HG03442 (cell line): Measurements from ENCODE around the gene TMEM169.
A peak's percentile ranks its signal among the peaks of the same experiment; 100 is the strongest.

Experiments
- ATAC-seq: cut with Tn5 transposase; IDR thresholded peaks from one replicate; pipeline ENCODE4 v1.9.1; 2021; ENCODE audit warnings: mild to moderate bottlenecking, moderate library complexity; ENCODE audit not compliant: unreplicated experiment

The TMEM169 gene, protein sequence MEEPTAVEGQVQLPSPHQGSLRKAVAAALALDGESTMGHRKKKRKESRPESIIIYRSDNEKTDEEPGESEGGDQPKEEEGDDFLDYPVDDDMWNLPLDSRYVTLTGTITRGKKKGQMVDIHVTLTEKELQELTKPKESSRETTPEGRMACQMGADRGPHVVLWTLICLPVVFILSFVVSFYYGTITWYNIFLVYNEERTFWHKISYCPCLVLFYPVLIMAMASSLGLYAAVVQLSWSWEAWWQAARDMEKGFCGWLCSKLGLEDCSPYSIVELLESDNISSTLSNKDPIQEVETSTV

DNA sequence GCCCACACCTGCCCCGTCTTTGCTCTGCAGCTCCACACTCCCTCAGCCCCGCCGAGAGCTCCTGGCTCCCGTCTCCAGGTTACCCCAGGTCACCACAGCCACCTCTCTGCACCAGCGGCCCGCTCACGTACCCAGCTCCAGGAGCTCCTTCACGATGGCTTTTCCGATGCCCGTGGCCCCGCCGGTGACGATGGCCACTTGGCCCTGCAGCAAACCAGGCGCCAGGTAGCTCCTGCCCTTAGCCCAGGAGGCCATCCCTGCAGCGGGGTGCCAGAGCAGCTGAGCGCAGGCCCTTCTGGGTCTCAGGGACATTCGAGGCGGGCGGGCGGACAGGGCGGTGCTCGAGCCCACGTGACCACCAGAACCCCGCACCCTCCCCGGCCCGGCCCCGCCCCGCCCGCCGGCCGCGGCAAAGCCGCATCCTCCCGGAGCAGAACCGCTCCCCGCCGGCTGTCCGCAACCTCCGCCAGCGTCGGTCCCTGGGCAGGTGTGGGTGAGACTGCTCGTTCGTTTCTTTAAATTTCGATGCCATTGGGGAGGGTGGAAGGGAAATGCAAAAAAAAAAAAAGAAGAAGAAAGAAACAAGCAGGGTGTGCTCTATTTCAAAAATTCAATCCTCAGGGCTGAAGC is at the start of gene TMEM169, which contains the start of gene PECR:
TMEM169 (plus strand) TSS at position 433 of the 630 bp plus-strand sequence. CDS start 14,045 bp downstream, outside the sequence.
PECR (minus strand) TSS at position 323 of the 630 bp plus-strand sequence; CDS start at position 255, 68 bp downstream.
- peak; percentile 87 for ATAC-seq

DNA sequence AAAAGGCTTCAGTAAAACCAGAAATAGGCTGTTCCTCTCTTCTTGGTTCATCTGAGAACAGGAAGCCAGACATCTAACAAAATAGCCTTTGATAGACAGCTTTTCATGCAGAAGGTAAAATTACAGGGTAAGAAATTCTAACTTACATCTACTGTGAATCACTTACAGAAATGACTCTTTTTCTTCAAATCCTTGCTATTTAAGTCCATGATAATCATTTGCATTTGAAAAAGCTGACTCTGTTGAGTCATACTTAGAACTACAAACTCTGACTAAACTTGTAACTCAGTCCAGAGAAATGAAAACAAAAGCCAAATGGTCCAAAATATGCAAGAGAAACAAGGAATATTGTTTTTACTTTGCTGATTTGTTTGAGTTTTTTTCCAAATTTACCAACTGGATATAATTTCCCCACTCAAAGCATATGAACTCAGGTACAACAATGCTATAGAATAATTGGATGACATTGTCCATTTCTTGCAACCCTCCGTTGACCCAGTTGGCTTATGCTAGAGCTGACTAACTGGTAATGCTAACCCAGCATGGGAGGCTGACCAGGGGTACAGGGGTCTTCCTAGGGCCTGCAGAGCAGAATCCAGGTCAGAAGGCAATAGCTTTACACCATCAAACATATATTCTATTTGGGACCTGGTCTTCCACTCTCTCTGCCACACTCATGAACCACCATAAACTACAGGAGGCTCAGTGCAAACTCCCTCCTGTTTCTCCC is 49.6 kb upstream of the TMEM169 start:
- ATAC-seq, result peak; percentile 77

DNA sequence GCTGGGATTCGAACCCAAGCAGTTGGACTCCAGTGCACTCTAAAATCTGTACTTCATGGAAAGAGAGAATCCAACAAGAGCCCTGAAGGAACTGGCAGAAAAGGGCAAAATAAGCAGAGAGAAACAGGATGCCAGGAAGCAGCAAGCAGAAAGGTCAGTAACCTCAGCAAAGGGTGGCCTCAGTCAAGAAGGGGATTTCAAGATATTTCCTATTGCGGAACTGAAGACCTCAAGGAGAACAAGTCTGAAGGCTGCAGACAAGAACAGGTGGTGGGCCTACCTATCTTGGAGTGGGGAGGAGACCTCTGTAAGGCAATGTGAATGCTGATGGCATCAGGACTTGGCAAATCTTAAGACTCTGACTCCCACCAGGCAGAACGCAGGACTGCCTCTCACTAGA is 48.3 kb upstream of the TMEM169 start:
- peak; percentile 45 for ATAC-seq

DNA sequence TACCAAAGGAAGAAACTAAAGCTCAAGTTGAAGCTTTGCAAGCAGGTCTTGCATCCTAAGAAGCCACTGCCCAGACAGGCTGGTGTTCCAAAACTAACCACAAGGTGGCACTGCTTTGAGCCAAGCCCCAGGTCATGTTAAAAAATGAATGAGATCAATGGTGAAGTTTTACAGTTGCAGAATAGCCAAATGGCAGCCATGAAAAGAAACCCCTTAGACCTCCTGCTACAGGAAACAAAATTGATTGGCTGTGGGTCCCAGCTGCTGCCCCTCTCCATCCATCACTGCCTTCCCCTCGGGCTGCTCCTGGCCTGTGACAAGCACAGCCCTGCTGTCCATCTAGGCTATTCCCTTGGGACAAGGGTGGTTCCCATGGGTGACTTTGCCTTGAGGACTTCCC is 47.7 kb upstream of the TMEM169 start:
- peak; percentile 22 for ATAC-seq

DNA sequence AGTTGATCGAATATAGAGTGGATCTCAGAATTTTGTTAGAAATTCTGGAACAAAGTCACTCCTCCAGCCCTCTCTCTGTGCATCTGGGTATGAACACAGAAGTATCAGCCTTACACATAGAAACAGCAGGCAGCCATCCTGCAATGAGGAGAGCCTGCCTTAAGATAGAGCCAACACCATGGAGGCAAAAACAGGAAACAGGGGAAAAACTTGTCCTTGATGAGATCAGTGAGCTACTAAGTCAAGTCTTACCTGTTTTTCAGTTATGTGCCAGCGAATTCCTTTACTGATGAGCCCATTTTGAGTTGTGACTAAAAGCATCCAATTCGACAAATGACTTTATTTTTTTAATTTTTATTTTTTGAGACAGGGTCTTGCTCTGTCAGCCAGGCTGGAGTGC is 41.8 kb upstream of the TMEM169 start:
- ATAC-seq, result no peak

DNA sequence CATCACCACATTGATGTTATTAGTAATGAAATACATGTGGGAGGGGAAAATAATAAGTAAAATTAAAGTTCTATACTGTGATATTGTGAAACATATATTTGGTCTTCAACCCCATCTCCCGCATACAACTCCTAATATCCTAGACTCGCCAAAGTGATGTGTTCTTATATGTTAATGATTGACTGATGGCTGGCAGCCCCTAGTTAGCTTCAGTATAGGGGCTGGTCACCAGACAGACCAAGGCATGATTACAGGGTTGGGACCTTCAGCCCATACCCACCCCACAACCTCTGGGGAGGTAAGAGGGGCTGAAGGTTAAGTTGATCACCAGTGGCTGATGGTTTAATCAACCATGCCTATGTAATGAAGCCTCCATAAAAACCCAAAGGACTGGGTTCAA is 40.3 kb upstream of the TMEM169 start:
- ATAC-seq, result no peak

DNA sequence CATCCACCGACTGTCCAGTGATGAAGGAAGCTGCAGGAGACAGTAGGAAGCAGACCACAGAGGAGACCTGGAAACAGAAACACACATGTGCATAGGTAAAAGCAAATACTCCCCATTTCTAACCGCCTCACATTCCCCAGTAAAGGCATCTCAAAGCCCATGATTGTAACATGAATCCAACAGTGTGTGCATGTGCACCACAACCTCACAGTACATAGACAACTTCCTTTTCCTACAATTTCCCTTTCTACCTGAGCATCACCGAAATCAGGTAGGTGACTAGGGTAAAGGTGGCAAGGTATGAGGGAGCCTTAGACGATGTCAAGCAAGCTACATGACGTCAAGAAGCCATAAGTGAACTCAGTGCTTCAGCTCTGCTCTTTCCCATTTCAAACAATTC is 37.8 kb upstream of the TMEM169 start:
- ATAC-seq, result no peak

DNA sequence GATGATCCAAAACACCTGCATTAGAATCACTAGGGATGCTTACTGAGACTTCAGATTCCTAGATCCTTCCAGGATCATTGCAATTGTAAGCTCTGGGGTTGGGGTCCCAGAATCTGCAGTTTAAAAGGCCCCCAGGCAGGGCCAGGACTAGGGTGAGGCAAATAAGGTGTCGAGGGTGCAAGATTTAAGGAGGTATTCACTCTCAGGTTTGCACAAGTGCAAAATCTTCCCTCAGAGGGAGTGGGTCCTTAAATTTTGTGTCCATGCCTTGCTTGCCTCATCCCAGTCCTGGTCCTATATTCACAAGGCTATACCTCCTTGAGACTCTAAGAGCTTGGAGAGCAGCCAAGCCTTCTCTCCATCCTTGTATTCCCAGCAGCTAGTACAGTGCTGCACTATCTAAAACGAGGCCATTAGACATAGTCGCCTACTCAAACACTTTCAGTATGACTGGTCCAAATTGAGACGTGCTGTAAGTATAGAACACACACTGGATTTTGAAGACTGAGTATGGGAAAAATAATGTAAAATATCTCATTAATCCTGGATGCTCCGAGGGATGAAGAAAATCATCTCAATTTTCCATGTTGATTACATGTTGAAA is 36.7 kb upstream of the TMEM169 start:
- peak; percentile 99 for ATAC-seq

DNA sequence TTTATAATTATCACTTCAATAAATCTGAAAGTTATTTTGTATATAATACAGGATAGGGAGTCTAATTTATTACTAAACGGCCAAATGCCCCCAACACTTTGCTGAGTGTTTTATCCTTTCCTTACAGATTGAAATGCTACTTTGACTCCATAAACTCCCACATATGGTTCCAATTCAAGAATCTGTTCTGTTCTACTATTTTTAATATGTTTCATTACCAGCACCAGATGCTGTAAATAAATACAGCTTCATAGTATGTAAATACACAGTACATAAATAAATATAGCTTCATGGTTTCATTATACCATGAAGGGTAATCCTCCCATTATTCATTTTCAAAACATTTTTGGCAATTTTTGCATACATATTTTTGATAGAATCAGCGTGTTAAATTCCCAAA is 34.3 kb upstream of the TMEM169 start:
- no peak for ATAC-seq

DNA sequence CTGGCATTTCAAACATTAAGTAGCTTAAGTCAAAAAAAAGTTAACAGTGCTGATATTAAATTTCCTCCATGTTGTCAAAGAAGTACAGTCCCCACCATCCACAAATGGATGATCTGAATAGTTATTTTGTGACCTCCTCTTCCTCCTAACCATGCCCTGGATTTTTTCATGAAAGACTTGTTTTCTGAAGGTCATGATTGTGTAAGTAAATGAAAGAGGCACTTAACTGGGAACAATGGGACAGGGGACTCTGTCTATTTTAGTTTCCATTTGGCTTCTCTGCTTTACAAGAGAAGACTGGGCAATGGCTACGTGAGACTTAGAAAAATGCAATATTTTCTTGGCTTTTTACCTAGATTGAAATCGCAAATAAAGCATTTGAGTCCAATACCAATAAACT is 32.3 kb upstream of the TMEM169 start:
- ATAC-seq, result no peak

DNA sequence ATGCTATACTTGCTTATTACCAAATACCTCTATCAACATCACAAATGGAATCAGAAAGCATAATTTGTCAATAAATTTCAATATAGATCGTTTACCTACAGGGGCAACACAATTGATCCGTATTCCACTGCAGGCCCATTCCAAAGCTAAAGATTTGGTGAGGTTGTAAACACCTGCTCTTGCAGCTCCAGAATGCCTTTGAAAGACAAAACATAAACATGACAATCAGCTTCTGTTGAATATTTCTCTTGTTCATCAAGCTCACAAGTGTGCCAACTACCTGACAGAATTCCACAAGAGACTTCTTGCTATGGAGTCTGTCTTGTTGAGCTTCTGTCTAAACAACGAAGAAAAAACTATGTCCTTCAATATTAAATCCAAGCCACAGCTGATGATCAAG is 30.4 kb upstream of the TMEM169 start:
- no peak for ATAC-seq

DNA sequence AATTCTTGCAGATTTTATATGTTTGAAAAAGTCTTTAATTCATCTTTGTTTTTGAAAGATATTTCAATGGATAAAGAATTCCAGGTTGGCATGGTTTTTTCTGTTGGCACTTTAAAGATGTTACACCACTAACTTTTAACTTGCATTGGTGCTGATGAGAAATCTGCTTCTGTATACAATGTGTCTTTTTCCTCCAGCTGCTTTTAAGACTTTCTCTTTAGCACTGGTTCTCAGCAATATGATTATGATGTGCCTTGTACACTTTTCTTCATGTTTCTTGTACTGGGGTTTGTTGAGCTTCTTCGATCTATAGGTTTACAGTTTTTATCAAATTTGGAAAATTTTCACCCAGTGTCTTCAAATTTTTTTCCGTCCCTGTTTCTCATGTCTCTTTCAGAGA is 29.3 kb upstream of the TMEM169 start:
- ATAC-seq, result no peak

DNA sequence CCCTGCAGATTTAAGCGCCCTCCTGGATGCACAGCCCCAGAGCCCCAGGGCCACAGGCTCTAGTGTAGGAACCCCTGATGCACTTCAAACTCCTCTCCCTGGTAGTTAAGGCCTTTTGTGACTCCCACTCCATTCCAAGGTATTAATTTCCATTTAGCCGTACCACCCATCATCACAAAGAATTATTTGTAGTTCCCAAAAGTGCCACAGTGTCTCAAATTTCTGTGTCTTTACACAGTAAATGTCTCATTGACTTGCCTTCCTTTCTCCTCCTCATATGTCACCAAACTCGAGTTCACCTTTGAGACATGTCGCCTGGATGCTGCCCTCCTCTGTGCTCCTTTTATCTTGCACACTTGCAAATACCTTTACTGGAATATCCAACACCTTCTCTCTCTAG is 26.0 kb upstream of the TMEM169 start:
- no peak for ATAC-seq

DNA sequence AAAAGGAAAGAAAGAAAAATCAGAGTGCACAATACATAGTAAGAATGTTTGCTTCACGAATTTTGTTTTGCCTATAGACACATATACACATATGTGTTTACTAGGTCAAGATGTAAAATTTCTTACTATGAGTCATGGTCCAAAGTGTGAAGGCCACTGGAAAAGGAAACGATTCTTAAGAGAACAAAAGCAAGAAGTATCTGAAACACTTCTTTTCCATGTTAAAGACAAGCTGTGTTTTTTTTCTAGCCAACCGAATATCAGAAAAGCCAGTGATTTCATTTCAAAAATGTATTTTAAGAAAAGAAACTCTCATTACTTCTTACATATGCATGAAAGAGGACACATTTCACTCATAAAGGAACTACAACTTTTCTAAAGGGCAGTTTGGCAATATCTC is 25.0 kb upstream of the TMEM169 start:
- peak; percentile 44 for ATAC-seq

DNA sequence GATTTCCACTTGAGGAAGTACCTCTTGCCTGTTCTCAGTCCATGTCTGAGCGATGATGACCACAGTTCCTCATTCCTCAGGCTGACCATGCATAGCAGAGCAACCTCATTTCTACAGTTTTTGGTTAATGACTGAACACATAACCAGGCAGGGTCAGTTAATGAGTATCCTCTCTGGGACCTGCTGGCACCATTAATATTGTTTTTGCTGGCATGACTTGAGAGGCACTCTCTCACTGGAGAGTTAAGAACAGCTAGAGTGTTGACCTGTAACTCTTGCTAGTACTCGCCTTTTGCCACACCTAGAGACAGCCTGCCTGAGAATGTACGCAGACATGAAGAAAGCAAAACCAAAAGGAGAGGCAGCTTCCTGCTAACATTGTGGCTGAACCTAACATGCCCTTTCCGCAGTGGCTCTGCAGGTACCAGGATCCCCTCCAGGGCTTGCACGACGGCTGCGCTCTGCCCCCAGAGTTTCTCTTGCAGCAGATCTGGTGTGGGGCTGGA is 24.0 kb upstream of the TMEM169 start:
- ATAC-seq, result peak; percentile 69

DNA sequence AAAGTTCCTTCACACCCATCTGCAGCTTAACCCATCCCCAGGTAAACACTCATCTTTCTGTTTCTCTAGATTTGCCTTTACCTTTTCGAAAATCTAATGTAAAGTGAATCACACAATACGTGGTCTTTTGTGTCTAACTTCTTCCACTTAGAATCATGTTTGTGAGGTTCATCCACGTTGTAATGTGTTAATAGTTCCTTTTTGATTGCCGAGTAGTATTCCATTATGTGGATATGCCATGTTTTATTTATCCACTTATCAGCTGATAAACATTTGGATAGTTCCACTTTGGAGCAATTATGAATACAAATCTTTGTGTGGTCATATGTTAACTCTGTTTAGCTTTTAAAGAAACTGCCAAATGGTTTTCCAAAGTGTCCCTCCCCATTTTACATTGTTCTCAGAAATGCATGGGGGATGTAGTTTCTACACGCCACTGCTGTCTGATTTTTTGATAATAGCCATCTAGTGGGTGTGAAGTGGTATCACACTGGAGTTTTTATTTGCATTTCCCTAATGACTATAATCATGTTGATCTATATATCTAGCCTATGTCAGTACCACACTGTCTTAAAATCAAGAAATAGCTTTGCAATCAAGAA is 22.4 kb upstream of the TMEM169 start:
- ATAC-seq, result no peak

DNA sequence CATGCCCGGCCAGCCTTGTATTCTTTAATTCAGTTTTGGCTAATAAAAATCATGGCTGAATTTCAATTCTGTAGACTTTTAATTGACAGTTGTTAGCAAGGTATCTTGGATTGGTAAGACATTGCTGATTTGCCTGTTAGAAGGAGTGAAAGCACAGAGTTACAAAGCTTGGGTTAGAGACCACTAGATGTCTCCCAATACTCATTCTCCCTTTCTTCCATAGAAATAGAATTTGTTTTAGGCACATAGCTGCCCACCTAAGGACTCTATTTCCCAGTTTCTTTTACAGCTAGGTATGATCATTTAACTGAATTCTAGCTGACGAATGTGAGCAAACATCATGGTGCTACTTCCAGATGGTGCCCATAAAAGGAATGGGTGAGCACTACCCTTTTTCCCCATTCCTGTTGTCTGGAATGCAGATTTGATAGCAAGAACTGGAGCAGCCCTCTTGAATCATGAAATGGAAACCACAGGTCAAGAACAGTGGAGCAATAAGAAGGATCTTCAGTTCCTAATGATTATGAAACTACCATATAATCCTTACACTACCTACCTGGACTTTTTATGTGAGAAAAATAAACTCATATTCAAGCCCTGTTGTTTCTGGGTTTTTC is 17.6 kb upstream of the TMEM169 start:
- ATAC-seq, result no peak

DNA sequence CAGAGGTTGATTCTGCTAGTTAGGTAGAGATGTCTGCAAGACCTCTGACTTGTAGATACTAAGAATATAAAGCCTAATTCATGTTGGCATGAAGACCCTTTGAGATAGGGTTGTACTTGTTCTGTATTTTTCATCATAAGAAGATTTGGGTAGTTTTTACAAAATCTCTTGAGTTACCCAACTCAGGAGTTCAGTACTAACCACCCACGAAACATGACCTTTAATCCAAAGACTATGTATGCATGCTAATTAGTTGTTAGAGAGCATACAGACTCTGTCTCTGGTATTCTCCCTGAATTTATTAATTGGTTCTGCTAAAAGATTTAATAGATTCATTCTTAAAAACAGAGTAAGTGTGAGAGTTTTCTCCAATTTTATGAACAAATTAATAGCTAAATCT is 17.1 kb upstream of the TMEM169 start:
- no peak for ATAC-seq

DNA sequence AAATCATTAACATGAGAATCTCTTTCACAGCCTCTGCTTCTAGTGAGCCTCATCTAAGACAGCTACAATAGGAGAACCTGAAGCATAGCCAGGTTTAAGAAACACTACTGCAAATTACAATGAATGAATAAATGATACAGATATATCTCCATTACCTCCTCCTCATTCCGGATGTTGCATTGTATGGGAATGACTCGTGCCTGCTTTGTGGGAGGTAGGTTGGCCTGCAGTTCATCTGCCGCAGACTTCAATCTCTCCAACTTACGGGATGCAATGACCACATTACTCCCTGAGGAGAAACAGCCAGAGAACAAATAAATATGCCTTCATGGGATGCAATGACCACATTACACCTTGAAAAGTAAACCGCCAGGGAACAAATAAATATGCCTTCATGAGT is 15.5 kb upstream of the TMEM169 start:
- ATAC-seq, result no peak

DNA sequence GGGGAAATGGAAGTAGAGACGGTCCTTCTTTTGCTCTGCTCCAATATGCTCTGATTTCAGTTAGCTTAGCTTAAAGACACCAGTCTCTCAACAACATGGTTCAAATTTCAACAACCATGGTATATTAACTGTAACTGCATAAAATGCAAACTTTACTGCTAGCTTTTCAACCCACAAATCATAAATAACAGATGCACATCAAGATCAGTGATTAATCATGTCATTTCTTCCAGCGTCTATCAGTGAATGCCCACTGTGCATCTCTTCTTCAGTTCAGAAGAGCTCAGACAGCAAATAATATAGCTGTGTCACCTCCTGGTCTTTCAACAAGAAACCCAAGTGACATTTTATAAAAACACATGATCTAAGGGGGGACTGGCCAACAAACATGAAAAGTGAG is 12.7 kb upstream of the TMEM169 start:
- no peak for ATAC-seq
